ENCODE measurements around the gene CKLF. TPM values are rescaled to one million over a fixed set of nuclear protein-coding genes. Genes with fewer than 3 reads are reported as not detected.

CKLF gene
- total RNA-seq, 1 experiment from 2014 or later = 47.9 TPM

GRCh38 chr16:66561381-66562080, 9.2 kb downstream of the CKLF start:
- Histone ChIP-seq H3K27ac (ENCODE audit: low read depth, low read length, poor library complexity, severe bottlenecking) (no peak overlapping the region), H3K27me3 (replicated peaks; ENCODE audit: insufficient read depth, low read depth, low read length, poor library complexity) (no peaks in the 10 kb centered on the region), H3K9me3 (ENCODE audit: low read depth, low read length, poor library complexity, severe bottlenecking) (no peaks in the 10 kb centered on the region), H3K4me3 (ENCODE audit: low read depth, low read length, poor library complexity, severe bottlenecking) (no peak overlapping the region), H3K4me1 (ENCODE audit: insufficient read depth, low read length, poor library complexity, severe bottlenecking) (no peaks in the 10 kb centered on the region), H3K36me3 (ENCODE audit: insufficient read depth, low read length, poor library complexity, severe bottlenecking) (peaks cover 11% of the 10 kb centered on the region)
- DNase-seq (ENCODE audit: low spot score) = no peak
- no peak for TF ChIP-seq CTCF (conservative IDR thresholded peaks at IDR 0.05; ENCODE audit: low read depth, low read length)
- TF ChIP-seq EZH2 (IDR thresholded peaks at IDR 0.05; ENCODE audit: borderline replicate concordance, low read depth, low read length, poor library complexity, severe bottlenecking) = no peak
- intact Hi-C loops (cut with micrococcal nuclease; ENCODE audit: unreplicated experiment) = no loop called here
- CTCF ChIA-PET = no interaction called here
- no TSS peak for BruUV-seq (replicated peaks)
- POLR2A ChIA-PET (ENCODE audit: low non-redundant PET) = no interaction called here

GRCh38 chr16:66562409-66562808, 10.0 kb downstream of the CKLF start:
- H3K36me3 ChIP-seq (ENCODE audit: insufficient read depth, low read length, poor library complexity, severe bottlenecking) = peaks cover 13% of the 10 kb centered on the region
- no peaks in the 10 kb centered on the region for H3K27me3 ChIP-seq (replicated peaks; ENCODE audit: insufficient read depth, low read depth, low read length, poor library complexity)
- no peaks in the 10 kb centered on the region for H3K9me3 ChIP-seq (ENCODE audit: low read depth, low read length, poor library complexity, severe bottlenecking)
- TF ChIP-seq EZH2 (IDR thresholded peaks at IDR 0.05; ENCODE audit: borderline replicate concordance, low read depth, low read length, poor library complexity, severe bottlenecking) (no peak), CTCF (conservative IDR thresholded peaks at IDR 0.05; ENCODE audit: low read depth, low read length) (no peak; the same call in 1 of the 2 replicates)
- no peak for DNase-seq (ENCODE audit: low spot score)
- POLR2A ChIA-PET (ENCODE audit: low non-redundant PET) = no interaction called here
- no peak overlapping the region for H3K27ac ChIP-seq (ENCODE audit: low read depth, low read length, poor library complexity, severe bottlenecking)
- no peaks in the 10 kb centered on the region for H3K4me1 ChIP-seq (ENCODE audit: insufficient read depth, low read length, poor library complexity, severe bottlenecking)
- no peak overlapping the region for H3K4me3 ChIP-seq (ENCODE audit: low read depth, low read length, poor library complexity, severe bottlenecking)
- intact Hi-C loops (cut with micrococcal nuclease; ENCODE audit: unreplicated experiment) = no loop called here
- no TSS peak for BruUV-seq (replicated peaks)
- CTCF ChIA-PET = interaction anchor here (0.6 kb wide), 1 partner anchor 763 kb away, joined by 4 read pairs; no protein-coding TSS in a partner anchor

GRCh38 chr16:66562986-66563385, 10.6 kb downstream of the CKLF start:
- peaks cover 15% of the 10 kb centered on the region for H3K36me3 ChIP-seq (ENCODE audit: insufficient read depth, low read length, poor library complexity, severe bottlenecking)
- no peak overlapping the region for H3K4me3 ChIP-seq (ENCODE audit: low read depth, low read length, poor library complexity, severe bottlenecking)
- no TSS peak for BruUV-seq (replicated peaks)
- H3K27me3 ChIP-seq (replicated peaks; ENCODE audit: insufficient read depth, low read depth, low read length, poor library complexity) = no peaks in the 10 kb centered on the region
- no peak overlapping the region for H3K27ac ChIP-seq (ENCODE audit: low read depth, low read length, poor library complexity, severe bottlenecking)
- ChIA-PET CTCF (interaction anchor here (0.6 kb wide), 1 partner anchor 762 kb away, joined by 4 read pairs; no protein-coding TSS in a partner anchor), POLR2A (ENCODE audit: low non-redundant PET) (no interaction called here)
- no peaks in the 10 kb centered on the region for H3K9me3 ChIP-seq (ENCODE audit: low read depth, low read length, poor library complexity, severe bottlenecking)
- no peak for DNase-seq (ENCODE audit: low spot score)
- TF ChIP-seq EZH2 (IDR thresholded peaks at IDR 0.05; ENCODE audit: borderline replicate concordance, low read depth, low read length, poor library complexity, severe bottlenecking) (no peak), CTCF (conservative IDR thresholded peaks at IDR 0.05; ENCODE audit: low read depth, low read length) (no peak)
- no peaks in the 10 kb centered on the region for H3K4me1 ChIP-seq (ENCODE audit: insufficient read depth, low read length, poor library complexity, severe bottlenecking)
- intact Hi-C loops (cut with micrococcal nuclease; ENCODE audit: unreplicated experiment) = no loop called here

Data from A673 (cell line).